Small intestine (tissue), 7 donors: Measurements from ENCODE around the gene OXA1L. TPM values are rescaled to one million over a fixed set of nuclear protein-coding genes. Genes with fewer than 3 reads are reported as not detected.
"Not testable (repeated sequence)": the region's sequence is repeated elsewhere in the genome, so short reads cannot be mapped to it uniquely, and the experiment has no call there.

Experiments used
- DNase-seq, 2 donors: peaks; one replicate each; pipeline versions ENCODE4 v3.0.0 to v3.0.0-alpha.2; 2013
- FAIRE-seq: peaks from 2 replicates; lab custom pipeline; 2012; peaks lifted over from hg19 to GRCh38; lab: Jason Lieb, UNC
- H3K27ac ChIP-seq, 3 donors: one replicate each; pipeline ENCODE4 v1.5.1; 2013; ENCODE audit warnings: low read length in 2 of 3, mild to moderate bottlenecking in 2 of 3, control low read depth in 1 of 3, inconsistent platforms in 1 of 3, low read depth in 1 of 3, moderate library complexity in 1 of 3
- H3K27me3 ChIP-seq, 3 donors: one replicate each; pipeline ENCODE4 v1.6.1; 2013; ENCODE audit warnings: low read length in 3 of 3, inconsistent platforms in 1 of 3; ENCODE audit not compliant: control insufficient read depth in 3 of 3, insufficient read depth in 3 of 3
- H3K36me3 ChIP-seq, 3 donors: one replicate each; pipeline ENCODE4 v1.6.1; 2013; ENCODE audit warnings: low read length in 3 of 3, inconsistent platforms in 1 of 3, low read depth in 1 of 3, mild to moderate bottlenecking in 1 of 3, moderate library complexity in 1 of 3; ENCODE audit not compliant: control insufficient read depth in 3 of 3, insufficient read depth in 2 of 3
- H3K4me1 ChIP-seq, 3 donors: one replicate each; pipeline ENCODE4 v1.6.1; 2013; ENCODE audit warnings: low read length in 2 of 3, inconsistent platforms in 1 of 3, low read depth in 1 of 3, mild to moderate bottlenecking in 1 of 3, moderate library complexity in 1 of 3; ENCODE audit not compliant: control insufficient read depth in 3 of 3, insufficient read depth in 2 of 3
- H3K4me3 ChIP-seq, 3 donors: one replicate each; pipeline ENCODE4 v1.5.1; 2013; ENCODE audit warnings: low read length in 3 of 3, control low read depth in 1 of 3, inconsistent platforms in 1 of 3, low read depth in 1 of 3, mild to moderate bottlenecking in 1 of 3, moderate library complexity in 1 of 3
- H3K9me3 ChIP-seq, 2 donors: one replicate each; pipeline ENCODE4 v1.6.1; 2013; ENCODE audit warnings: low read depth in 1 of 2, low read length in 1 of 2; ENCODE audit not compliant: control insufficient read depth in 2 of 2, insufficient read depth in 1 of 2
- WGBS, 3 donors: extraction: QIAGEN DNeasy Blood & Tissue Kit; methylation state at CpG; one replicate each; pipeline ENCODE4 v1.1.7; 2013; 5-methylcytosine and 5-hydroxymethylcytosine counted together
- polyA plus RNA-seq, 4 donors: library from polyadenylated mRNA; stranded (reverse) in 3 of 4; unstranded in 1 of 4; fragments of 200-250 nt in 3 of 4; fragments of 120-200 nt in 1 of 4; gene quantifications; one replicate each; pipeline versions ENCODE4 v1.2.1 to v1.2.3, GENCODE V29; 2013
- donor health status: healthy with polysubstance abuse.
- donor health status: control.
- donor health status: control.
- donor health status: Bipolar disorder and iron deficiency.
- donor health status: healthy.

Gene OXA1L
- polyA plus RNA-seq, 4 donors = 101 to 128 (median 117) TPM

GRCh38 chr14:22780105-22780679 lies 13.7 kb downstream of the OXA1L start:
- FAIRE-seq (no peak), DNase-seq (no peak)
- WGBS, 3 donors = 69 to 93% (median 72%) methylated on average over 2 of the region's 2 CpGs
- Histone ChIP-seq H3K27ac (peak overlapping the region in 1 of 3 donors; percentile 65), H3K36me3 (peaks cover 0 to 35% (median 2%) of the 10 kb centered on the region in 3 donors), H3K4me1 (peaks cover 0 to 23% (median 0%) of the 10 kb centered on the region in 3 donors), H3K27me3 (no peaks in the 10 kb centered on the region), H3K9me3 (no peaks in the 10 kb centered on the region), H3K4me3 (no peak overlapping the region)

GRCh38 chr14:22780941-22781300 lies 14.4 kb downstream of the OXA1L start:
- Histone ChIP-seq H3K9me3 (no peaks in the 10 kb centered on the region), H3K27me3 (no peaks in the 10 kb centered on the region), H3K36me3 (peaks cover 0 to 32% (median 0%) of the 10 kb centered on the region in 3 donors), H3K27ac (peak overlapping the region in 1 of 3 donors; percentile 65), H3K4me1 (peaks cover 0 to 23% (median 0%) of the 10 kb centered on the region in 3 donors), H3K4me3 (no peak overlapping the region)
- 88 to 91% (median 90%) methylated on average over 5 of the region's 5 CpGs for WGBS, 3 donors
- DNase-seq (no peak), FAIRE-seq (no peak)

GRCh38 chr14:22781301-22781991 lies 15.0 kb downstream of the OXA1L start:
- 0 to 42% (median 4%) methylated on average over 1 of the region's 1 CpG for WGBS, 3 donors

GRCh38 chr14:22786685-22787084 lies 20.2 kb downstream of the OXA1L start:
- Histone ChIP-seq H3K27ac (no peak overlapping the region), H3K27me3 (no peaks in the 10 kb centered on the region), H3K4me1 (peaks cover 0 to 1% (median 0%) of the 10 kb centered on the region in 3 donors), H3K9me3 (no peaks in the 10 kb centered on the region), H3K36me3 (peaks cover 0 to 18% (median 0%) of the 10 kb centered on the region in 3 donors), H3K4me3 (no peak overlapping the region)
- DNase-seq (no peak), FAIRE-seq (no peak)
- 95 to 99% (median 98%) methylated on average over 4 of the region's 4 CpGs for WGBS, 3 donors

More at GRCh38 chr14:22781301-22781991, 15.0 kb downstream of the OXA1L start:
- Histone ChIP-seq H3K27me3 (no peaks in the 10 kb centered on the region), H3K36me3 (peaks cover 0 to 29% (median 0%) of the 10 kb centered on the region in 3 donors), H3K27ac (peak overlapping the region in 1 of 3 donors; percentile 65), H3K4me1 (peaks cover 0 to 23% (median 0%) of the 10 kb centered on the region in 3 donors), H3K4me3 (no peak overlapping the region), H3K9me3 (no peaks in the 10 kb centered on the region)
- DNase-seq (peak; percentile 39 to 45), FAIRE-seq (no peak)

GRCh38 chr14:22791301-22791700 lies 24.8 kb downstream of the OXA1L start:
- Histone ChIP-seq H3K9me3 (peaks cover 0 to 8% of the 10 kb centered on the region in 2 donors), H3K27me3 (no peaks in the 10 kb centered on the region), H3K4me1 (peaks cover 0 to 19% (median 0%) of the 10 kb centered on the region in 3 donors), H3K27ac (peak overlapping the region in 1 of 3 donors; percentile 80), H3K36me3 (peaks cover 0 to 28% (median 3%) of the 10 kb centered on the region in 3 donors), H3K4me3 (no peak overlapping the region)
- peak in 1 of 2 donors; percentile 62 for DNase-seq
- WGBS, 3 donors = 54 to 70% (median 62%) methylated on average over 3 of the region's 3 CpGs
- FAIRE-seq = no peak

GRCh38 chr14:22792158-22792557 lies 25.7 kb downstream of the OXA1L start:
- no peaks in the 10 kb centered on the region for H3K27me3 ChIP-seq
- no peak overlapping the region for H3K27ac ChIP-seq
- FAIRE-seq = no peak
- H3K4me3 ChIP-seq = no peak overlapping the region
- whole genome bisulfite sequencing, 3 donors = 90 to 92% (median 92%) methylated on average over 2 of the region's 2 CpGs
- H3K9me3 ChIP-seq = peaks cover 0 to 8% of the 10 kb centered on the region in 2 donors
- peaks cover 0 to 23% (median 3%) of the 10 kb centered on the region in 3 donors for H3K36me3 ChIP-seq
- H3K4me1 ChIP-seq = peaks cover 0 to 27% (median 0%) of the 10 kb centered on the region in 3 donors
- no peak for DNase-seq

GRCh38 chr14:22793550-22793949 lies 27.1 kb downstream of the OXA1L start:
- not testable (repeated sequence) for H3K4me3 ChIP-seq, H3K27ac ChIP-seq, H3K27me3 ChIP-seq, H3K9me3 ChIP-seq, DNase-seq, FAIRE-seq
- H3K4me1 ChIP-seq = peaks cover 0 to 35% (median 4%) of the 10 kb centered on the region in 3 donors
- H3K36me3 ChIP-seq = peaks cover 0 to 23% (median 3%) of the 10 kb centered on the region in 3 donors
- WGBS, 3 donors = 71 to 84% (median 75%) methylated on average over 5 of the region's 5 CpGs

GRCh38 chr14:22793976-22794375 lies 27.5 kb downstream of the OXA1L start:
- no peaks in the 10 kb centered on the region for H3K27me3 ChIP-seq
- no peak for FAIRE-seq
- H3K36me3 ChIP-seq = peaks cover 0 to 23% (median 3%) of the 10 kb centered on the region in 3 donors
- peaks cover 0 to 8% of the 10 kb centered on the region in 2 donors for H3K9me3 ChIP-seq
- H3K4me3 ChIP-seq = no peak overlapping the region
- peaks cover 0 to 39% (median 4%) of the 10 kb centered on the region in 3 donors for H3K4me1 ChIP-seq
- WGBS, 3 donors = 75 to 89% (median 79%) methylated on average over 5 of the region's 5 CpGs
- DNase-seq = no peak
- peak overlapping the region in 1 of 3 donors; percentile 5 for H3K27ac ChIP-seq
